Stimulated activated CD8-positive, alpha-beta memory T cell treated with anti-CD3 and anti-CD28 coated beads, Interleukin-7, amount 100 ng/mL, for 24 hours (primary cell): ENCODE results near the gene ALOX12B.
"Not testable (repeated sequence)": the region's sequence is repeated elsewhere in the genome, so short reads cannot be mapped to it uniquely, and the experiment has no call there.

Experiments
- DNase-seq: peaks from one replicate; pipeline ENCODE4 v3.0.0-alpha.2; 2020; ENCODE audit warnings: low read depth

ALOX12B gene

GRCh38 chr17:8064561-8065019 is 22.9 kb downstream of the ALOX12B start:
- DNase-seq = no peak

DNA sequence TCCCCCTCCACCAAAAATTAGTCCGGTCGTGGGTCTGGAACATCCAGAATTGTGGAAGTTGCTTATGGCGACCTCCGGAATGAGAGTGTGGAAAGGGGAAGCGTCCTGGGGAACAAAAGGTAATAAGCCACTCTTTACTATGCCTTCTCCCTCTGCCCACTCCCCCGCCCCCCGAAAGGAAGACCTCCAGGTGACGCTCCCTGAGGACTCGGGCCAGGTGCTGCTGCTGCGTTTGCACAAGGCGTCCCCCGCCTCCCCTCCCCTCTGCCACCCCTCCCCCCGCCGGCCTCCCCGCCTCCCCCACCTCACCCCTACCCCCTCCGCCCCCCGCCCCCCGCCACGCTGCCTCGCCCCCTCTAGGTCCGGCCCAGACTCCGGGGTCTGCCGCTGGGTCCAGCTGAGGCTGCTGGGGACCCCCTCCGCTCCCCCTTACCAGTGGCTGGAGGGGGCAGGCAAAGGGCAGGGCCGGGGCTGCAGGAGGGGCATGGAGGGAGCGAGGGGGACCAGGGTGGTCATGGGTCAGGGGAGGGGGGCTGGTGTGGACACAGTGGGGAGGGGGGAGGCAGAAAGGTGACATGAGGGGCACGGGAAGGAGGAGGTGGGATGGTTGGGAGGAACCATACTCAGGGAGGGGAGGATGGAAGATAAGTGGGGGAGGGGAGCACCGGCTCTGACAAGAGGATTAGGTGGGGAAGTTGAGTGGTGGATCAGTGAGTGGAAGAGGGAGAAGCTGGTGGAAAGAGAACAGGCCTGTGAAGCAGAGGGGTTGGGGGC is 23.6 kb downstream of the ALOX12B start:
- DNase-seq = no peak

DNA sequence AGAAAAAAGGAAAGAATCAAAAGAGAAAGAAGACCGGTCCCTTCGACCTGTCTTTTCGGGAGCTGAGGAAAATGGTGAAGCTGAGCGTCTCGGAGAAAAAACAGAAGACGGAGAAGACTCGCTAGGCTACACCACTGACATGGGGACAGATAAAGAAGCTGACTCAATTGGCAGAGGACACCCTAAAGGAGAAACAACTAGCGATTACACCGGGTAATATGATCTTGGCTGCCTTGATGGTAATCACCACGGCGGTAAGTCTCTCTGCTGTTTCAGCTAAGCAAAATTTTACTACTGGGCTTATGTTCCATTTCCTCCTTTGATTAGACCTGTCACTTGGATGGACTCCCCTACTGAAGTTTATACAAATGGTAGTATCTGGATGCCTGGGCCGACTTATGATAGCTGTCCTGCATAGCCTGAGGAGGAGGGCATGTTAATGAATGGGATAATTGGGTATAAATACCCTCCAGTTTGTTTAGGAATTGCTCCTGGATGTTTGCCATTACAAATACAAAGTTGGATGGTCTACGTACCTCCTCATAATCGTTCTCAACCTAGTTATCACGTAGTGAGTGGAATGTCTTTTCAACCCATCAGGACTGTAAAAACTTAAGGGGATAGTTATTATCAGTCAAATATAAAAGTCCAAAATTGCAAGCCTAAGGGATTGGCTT is 24.6 kb downstream of the ALOX12B start:
- no peak for DNase-seq

GRCh38 chr17:8062435-8062806 is 25.1 kb downstream of the ALOX12B start:
- DNase-seq = no peak

DNA sequence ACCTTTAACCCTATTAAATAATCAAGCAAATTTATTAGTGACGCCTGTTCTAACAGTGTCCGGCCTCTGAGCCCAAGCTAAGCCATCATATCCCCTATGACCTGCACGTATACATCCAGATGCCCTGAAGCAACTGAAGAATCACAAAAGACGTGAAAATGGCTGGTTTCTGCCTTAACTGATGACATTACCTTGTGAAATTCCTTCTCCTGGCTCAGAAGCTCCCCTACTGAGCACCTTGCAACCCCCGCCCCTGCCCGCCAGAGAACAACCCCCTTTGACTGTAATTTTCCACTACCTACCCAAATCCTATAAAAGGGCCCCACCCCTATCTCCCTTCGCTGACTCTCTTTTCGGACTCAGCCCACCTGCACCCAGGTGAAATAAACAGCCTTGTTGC is 25.7 kb downstream of the ALOX12B start:
- DNase-seq = not testable (repeated sequence)

GRCh38 chr17:8060274-8060673 is 27.2 kb downstream of the ALOX12B start:
- DNase-seq = no peak

- DNase-seq = no peak
Observed at GRCh38 chr17:8059131-8059530, 28.4 kb downstream of the ALOX12B start.

GRCh38 chr17:8057691-8058114 is 29.8 kb downstream of the ALOX12B start:
- DNase-seq = no peak

DNA sequence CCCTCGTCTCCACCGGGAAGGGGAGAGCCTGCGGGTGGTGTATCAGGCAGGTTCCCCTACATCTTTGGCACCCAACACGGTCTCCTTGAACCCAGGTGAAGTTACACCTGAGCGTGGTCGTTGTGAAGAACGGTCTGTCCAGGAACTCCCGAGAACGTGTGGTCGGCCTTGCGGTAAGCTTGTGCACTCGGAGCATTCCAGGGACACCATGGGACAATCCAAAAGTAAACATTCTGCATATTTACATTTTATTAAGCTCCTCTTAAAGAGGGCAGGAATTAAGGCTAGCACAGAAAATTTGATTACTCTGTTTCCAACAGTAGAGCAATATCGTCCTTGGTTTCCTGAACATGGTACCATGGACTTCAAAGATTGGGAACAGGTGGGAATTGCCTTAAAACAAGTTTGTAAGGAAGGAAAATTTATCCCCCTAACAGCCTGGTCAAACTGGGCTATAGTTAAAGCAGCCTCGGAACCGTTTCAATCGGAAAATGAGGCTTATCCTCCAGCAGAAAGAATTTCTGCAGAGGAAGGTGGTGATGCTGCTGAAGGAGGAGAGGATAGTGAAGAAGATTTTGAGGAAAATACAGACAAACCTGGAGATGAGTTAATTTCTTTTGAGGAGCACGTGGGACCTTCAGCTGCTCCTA is 30.4 kb downstream of the ALOX12B start:
- DNase-seq = no peak

GRCh38 chr17:8056232-8056975 is 31.1 kb downstream of the ALOX12B start:
- no peak for DNase-seq

- DNase-seq = no peak
Observed at GRCh38 chr17:8055851-8056231, 31.7 kb downstream of the ALOX12B start.

DNA sequence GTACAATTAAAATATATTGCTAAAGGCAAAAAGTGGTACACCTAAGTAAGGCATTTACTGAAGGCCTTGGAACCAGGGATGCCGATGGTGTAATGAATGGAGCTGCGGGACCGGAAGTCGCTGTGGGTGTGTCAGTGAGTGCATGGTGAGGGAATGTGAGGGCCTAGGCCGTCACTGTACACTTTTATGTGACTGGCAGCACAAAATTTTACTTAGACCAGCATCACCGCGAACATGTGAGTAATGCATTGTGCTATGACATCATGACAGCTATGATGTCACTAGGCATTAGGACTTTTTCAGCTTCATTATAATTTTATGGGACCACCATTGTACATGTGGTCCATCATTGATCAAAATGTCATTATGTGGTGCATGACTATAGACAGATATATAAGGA is 33.9 kb downstream of the ALOX12B start:
- no peak for DNase-seq

DNA sequence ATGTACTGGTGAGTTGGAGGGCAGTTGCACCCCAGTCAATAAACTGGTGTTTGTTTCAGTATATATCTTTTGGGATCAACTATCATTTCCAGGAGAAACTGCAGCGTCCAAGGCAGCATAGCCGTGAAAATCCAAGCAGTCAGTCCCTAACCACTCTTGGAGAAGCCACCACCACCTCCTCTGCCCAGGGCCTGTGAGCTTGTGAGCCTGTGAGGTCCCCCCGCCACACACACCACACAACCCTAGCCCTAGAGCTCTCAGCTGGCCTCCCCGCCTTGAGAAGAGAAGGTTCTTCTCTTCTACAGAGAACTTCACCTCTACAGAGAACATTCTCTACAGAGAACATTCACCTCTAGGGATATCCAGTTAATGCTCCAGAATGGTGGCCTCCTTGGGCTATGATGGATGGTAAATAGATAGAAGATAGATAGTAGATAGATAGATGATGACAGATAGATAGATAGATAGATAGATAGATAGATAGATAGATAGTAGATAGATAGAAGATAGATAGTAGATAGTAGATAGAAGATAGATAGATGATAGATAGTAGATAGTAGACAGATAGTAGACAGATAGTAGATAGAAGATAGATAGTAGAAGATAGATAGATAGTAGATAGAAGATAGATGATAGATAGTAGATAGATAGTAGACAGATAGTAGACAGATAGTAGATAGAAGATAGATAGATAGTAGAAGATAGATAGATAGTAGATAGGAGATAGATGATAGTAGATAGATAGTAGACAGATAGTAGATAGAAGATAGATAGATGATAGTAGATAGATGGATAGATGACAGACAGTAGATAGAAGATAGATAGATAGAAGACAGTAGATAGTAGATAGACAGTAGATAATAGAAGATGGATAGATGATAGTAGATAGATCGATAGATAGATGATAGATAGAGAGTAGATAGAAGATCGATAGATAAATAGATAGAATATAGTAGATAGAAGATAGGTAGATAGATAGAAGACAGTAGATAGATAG is 35.0 kb downstream of the ALOX12B start:
- DNase-seq = no peak

GRCh38 chr17:8051831-8052230 is 35.7 kb downstream of the ALOX12B start:
- DNase-seq = no peak

DNA sequence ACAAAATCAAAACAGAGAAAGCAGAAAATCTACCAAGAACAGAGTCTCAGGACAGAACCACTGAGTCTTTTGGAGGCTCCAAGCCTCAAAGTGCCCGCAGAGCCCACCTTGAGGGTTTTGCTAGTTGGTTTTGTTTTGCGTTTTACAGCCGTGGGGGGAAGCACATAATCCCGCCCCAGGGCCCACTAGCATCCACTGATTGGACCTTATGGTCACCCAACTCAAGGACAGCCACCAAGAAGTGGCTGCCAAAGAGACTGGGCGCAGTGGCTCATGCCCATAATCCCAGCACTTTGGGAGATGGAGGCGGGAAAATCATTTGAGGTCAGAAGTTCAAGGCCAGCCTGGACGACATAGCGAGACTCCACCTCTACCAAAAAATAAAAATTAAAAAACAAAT is 38.8 kb downstream of the ALOX12B start:
- no peak for DNase-seq

- DNase-seq = no peak
Observed at GRCh38 chr17:8048236-8048635, 39.3 kb downstream of the ALOX12B start.

GRCh38 chr17:8047769-8048110 is 39.8 kb downstream of the ALOX12B start:
- no peak for DNase-seq

DNA sequence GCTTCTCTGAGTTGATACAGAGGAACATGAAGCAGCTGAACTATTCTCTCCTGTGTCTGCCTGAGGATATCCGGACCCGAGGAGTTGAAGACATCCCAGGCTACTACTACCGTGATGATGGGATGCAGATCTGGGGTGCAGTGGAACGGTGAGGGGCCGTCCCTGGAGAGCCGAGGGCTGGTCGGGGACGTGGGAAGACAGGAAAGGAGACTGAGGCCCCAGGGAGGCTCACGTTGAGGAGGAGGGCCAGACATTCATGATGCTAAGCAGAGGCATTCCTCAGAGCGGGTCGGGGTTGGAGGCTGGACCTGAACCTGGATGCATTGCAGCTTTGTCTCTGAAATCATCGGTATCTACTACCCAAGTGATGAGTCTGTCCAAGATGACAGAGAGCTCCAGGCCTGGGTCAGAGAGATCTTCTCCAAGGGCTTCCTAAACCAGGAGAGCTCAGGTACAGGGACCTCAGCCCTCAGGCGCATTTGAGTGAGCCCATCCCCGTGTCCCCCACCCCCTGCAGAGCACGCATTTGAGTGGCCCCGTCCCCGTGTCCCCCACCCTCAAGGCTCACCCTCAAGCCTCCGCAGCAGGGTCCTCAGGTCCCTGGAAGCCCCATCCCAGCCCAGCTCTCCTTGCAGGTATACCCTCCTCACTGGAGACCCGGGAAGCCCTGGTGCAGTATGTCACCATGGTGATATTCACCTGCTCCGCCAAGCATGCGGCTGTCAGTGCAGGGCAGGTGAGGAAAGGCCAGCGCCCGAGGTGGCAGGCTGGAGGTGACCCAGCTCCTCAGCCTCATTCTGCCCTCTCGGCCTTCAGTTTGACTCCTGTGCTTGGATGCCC is 40.4 kb downstream of the ALOX12B start:
- DNase-seq = no peak

DNA sequence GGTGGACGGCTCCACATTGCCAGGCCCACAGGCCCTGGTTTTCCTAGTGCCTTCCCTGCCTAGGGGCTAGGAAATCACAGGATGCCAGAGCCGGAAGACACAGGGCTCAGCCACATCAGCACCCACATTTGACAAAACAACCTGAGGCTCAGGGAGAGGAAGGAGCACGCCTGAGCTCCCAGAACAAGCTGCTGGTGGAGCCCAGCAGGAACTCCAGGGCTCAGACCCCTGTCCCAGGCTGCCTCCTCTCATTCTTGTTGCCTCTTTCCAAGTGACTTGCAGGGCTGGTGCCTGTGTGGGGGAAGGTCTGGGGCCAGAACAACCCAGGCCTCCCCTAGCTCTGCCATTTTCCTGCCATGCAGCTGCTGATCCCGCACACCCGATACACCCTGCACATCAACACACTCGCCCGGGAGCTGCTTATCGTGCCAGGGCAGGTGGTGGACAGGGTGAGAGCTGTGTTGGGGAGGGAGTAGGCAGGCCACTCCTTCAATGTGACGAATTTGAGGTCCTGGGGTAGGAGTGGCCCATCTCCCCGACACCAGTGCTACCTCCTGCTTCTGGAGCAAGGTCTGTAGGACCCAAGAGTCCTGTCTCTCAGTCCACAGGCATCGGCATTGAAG is 41.1 kb downstream of the ALOX12B start:
- no peak for DNase-seq
